ENCODE data around the gene CUL7. TPM values are rescaled to one million over a fixed set of nuclear protein-coding genes. Genes with fewer than 3 reads are reported as not detected.

The CUL7 gene
- total RNA-seq, 1 experiment from 2014 or later, result 18.6 TPM

DNA sequence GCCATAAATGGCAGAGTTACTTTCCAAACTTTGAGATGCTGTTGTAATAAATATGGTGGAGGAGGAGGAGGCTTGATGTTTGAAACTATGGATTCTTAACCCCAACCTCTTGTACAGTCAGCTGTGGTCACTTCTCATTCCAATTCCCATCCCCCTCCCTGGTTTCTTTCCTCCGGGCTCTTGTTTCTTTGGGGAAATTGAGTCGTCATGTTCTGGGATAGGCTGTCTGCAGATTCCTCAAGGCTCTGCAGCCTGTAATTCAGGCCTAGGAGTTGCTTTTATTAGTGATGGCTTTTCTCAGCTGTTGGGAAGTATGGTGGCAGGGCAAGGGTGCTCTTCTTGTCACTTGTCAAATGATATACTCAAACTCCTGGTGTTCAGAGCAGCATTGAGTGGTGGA, 25.0 kb upstream of the CUL7 start:
- Histone ChIP-seq H3F3A (ENCODE audit: low read length, unreplicated experiment) (no peaks in the 10 kb centered on the region), H3K27me3 (ENCODE audit: low read length) (no peaks in the 10 kb centered on the region), H3K4me3 (ENCODE audit: low read length) (no peak overlapping the region), H3K27ac (ENCODE audit: low read length) (no peak overlapping the region), H3K4me2 (ENCODE audit: low read length) (no peak overlapping the region), H4K20me1 (ENCODE audit: low read length) (no peaks in the 10 kb centered on the region), H2AFZ (ENCODE audit: low read length) (no peak overlapping the region), H3K9ac (ENCODE audit: low read length) (no peak overlapping the region), H3K79me2 (ENCODE audit: low read length) (peaks cover 64% of the 10 kb centered on the region), H3K4me1 (ENCODE audit: insufficient read depth, low read length) (peaks cover 10% of the 10 kb centered on the region; the same call in 1 of the 2 replicates), H3K36me3 (ENCODE audit: low read depth, low read length) (no peaks in the 10 kb centered on the region), H3K9me3 (ENCODE audit: low read length) (no peaks in the 10 kb centered on the region), H3K9me2 (replicated peaks; ENCODE audit: low read length) (no peaks in the 10 kb centered on the region)
- no TSS peak for BruUV-seq (replicated peaks)
- ATAC-seq, result no peak
- CTCF ChIA-PET, result no interaction called here
- DNase-seq, result no peak
- POLR2A ChIA-PET (ENCODE audit: unreplicated experiment), result no interaction called here
- intact Hi-C loops (cut with micrococcal nuclease), result no loop called here
- TF ChIP-seq, protein P1, sequence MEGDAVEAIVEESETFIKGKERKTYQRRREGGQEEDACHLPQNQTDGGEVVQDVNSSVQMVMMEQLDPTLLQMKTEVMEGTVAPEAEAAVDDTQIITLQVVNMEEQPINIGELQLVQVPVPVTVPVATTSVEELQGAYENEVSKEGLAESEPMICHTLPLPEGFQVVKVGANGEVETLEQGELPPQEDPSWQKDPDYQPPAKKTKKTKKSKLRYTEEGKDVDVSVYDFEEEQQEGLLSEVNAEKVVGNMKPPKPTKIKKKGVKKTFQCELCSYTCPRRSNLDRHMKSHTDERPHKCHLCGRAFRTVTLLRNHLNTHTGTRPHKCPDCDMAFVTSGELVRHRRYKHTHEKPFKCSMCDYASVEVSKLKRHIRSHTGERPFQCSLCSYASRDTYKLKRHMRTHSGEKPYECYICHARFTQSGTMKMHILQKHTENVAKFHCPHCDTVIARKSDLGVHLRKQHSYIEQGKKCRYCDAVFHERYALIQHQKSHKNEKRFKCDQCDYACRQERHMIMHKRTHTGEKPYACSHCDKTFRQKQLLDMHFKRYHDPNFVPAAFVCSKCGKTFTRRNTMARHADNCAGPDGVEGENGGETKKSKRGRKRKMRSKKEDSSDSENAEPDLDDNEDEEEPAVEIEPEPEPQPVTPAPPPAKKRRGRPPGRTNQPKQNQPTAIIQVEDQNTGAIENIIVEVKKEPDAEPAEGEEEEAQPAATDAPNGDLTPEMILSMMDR (conservative IDR thresholded peaks at IDR 0.05; ENCODE audit: low read depth, low read length), result no peak
- TF ChIP-seq EZH2 (IDR thresholded peaks at IDR 0.05; ENCODE audit: low read length, unreplicated experiment) (no peak), EZH2phosphoT487 (IDR thresholded peaks at IDR 0.05; ENCODE audit: borderline replicate concordance, low read length) (no peak)

DNA sequence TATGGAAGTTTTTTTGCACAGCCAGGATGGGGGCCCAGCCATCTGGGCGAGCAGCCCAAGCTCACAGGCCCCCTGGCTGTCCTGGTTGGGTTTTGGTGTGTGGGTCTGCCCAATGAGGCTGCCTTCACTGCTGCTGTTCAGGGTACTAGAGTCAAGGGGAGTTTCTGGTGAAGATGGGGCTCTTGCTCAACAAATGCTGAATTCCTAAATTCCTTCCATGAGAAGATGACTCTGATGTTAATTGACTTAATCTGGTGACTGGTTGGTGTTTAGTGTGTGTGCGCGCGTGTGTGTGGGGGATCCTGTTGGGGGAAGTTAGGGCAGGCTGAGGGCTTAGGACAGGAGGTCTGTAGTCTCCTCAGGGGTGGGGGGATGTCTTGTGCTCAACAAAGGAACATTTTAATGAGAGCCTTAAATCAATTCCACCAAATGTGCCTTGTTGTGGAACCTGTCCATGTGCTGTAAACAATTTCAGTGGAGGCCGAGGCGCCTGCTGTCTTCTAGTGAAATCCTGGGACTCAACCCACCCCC, 24.4 kb upstream of the CUL7 start:
- CTCF ChIA-PET, result no interaction called here

DNA sequence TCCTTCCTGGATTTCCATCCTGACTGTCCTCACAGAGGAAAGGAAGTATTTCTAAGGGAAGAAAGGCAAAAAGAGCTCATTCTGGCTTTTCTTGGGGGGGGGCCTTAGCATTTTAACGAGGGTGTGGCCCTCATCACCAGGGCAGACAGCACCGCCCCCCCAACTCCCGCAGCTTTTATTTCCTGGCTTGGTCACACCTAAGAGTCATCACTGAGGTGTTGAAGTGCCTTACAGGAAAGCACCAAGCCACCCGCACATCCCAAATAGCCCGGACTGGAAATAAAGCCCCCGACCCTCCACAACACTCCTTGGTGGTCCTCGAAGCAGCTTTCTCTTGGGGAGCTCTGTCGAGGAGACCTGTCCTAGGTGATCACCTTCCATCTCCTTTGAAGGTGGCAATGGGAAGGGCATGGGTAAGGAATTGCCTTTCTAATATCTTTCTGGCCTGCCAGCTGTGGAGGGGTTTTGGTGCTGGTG, 23.7 kb upstream of the CUL7 start:
- no peaks in the 10 kb centered on the region for H3K27me3 ChIP-seq (ENCODE audit: low read length)
- peak overlapping the region; percentile 92 for H3K4me2 ChIP-seq (ENCODE audit: low read length)
- H3K27ac ChIP-seq (ENCODE audit: low read length), result no peak overlapping the region
- no TSS peak for BruUV-seq (replicated peaks)
- DNase-seq, result no peak
- H3K36me3 ChIP-seq (ENCODE audit: low read depth, low read length), result no peaks in the 10 kb centered on the region
- H3K9me3 ChIP-seq (ENCODE audit: low read length), result no peaks in the 10 kb centered on the region
- TF ChIP-seq EZH2phosphoT487 (IDR thresholded peaks at IDR 0.05; ENCODE audit: borderline replicate concordance, low read length) (no peak), EZH2 (IDR thresholded peaks at IDR 0.05; ENCODE audit: low read length, unreplicated experiment) (no peak)
- TF ChIP-seq, protein P1 (conservative IDR thresholded peaks at IDR 0.05; ENCODE audit: low read depth, low read length), result no peak
- no peaks in the 10 kb centered on the region for H4K20me1 ChIP-seq (ENCODE audit: low read length)
- peaks cover 52% of the 10 kb centered on the region for H3K79me2 ChIP-seq (ENCODE audit: low read length)
- POLR2A ChIA-PET (ENCODE audit: unreplicated experiment), result no interaction called here
- intact Hi-C loops (cut with micrococcal nuclease), result no loop called here
- CTCF ChIA-PET, result no interaction called here
- peak overlapping the region; percentile 93 for H2AFZ ChIP-seq (ENCODE audit: low read length)
- peak overlapping the region; percentile 77 for H3K9ac ChIP-seq (ENCODE audit: low read length)
- H3K4me3 ChIP-seq (ENCODE audit: low read length), result peak overlapping the region; percentile 87
- H3K9me2 ChIP-seq (replicated peaks; ENCODE audit: low read length), result no peaks in the 10 kb centered on the region
- no peaks in the 10 kb centered on the region for H3F3A ChIP-seq (ENCODE audit: low read length, unreplicated experiment)
- ATAC-seq, result no peak; the same call in 1 of the 2 replicates
- peaks cover 10% of the 10 kb centered on the region; the same call in 1 of the 2 replicates for H3K4me1 ChIP-seq (ENCODE audit: insufficient read depth, low read length)

More for the DNA sequence above, 24.4 kb upstream of the CUL7 start:
- H3K9me2 ChIP-seq (replicated peaks; ENCODE audit: low read length), result no peaks in the 10 kb centered on the region
- H3K36me3 ChIP-seq (ENCODE audit: low read depth, low read length), result no peaks in the 10 kb centered on the region
- DNase-seq (no peak), ATAC-seq (no peak)
- H3K4me3 ChIP-seq (ENCODE audit: low read length), result peak overlapping the region; percentile 87
- H3K4me2 ChIP-seq (ENCODE audit: low read length), result peak overlapping the region; percentile 92
- no peak overlapping the region for H3K9ac ChIP-seq (ENCODE audit: low read length)
- H2AFZ ChIP-seq (ENCODE audit: low read length), result no peak overlapping the region
- POLR2A ChIA-PET (ENCODE audit: unreplicated experiment), result no interaction called here
- H3F3A ChIP-seq (ENCODE audit: low read length, unreplicated experiment), result no peaks in the 10 kb centered on the region
- H3K79me2 ChIP-seq (ENCODE audit: low read length), result peaks cover 59% of the 10 kb centered on the region
- TF ChIP-seq, protein P1 (conservative IDR thresholded peaks at IDR 0.05; ENCODE audit: low read depth, low read length), result no peak
- no peak for TF ChIP-seq EZH2phosphoT487 (IDR thresholded peaks at IDR 0.05; ENCODE audit: borderline replicate concordance, low read length)
- no peak for TF ChIP-seq EZH2 (IDR thresholded peaks at IDR 0.05; ENCODE audit: low read length, unreplicated experiment)
- peaks cover 10% of the 10 kb centered on the region; the same call in 1 of the 2 replicates for H3K4me1 ChIP-seq (ENCODE audit: insufficient read depth, low read length)
- no peaks in the 10 kb centered on the region for H3K27me3 ChIP-seq (ENCODE audit: low read length)
- H3K9me3 ChIP-seq (ENCODE audit: low read length), result no peaks in the 10 kb centered on the region
- intact Hi-C loops (cut with micrococcal nuclease), result no loop called here
- no TSS peak for BruUV-seq (replicated peaks)
- no peaks in the 10 kb centered on the region for H4K20me1 ChIP-seq (ENCODE audit: low read length)
- H3K27ac ChIP-seq (ENCODE audit: low read length), result no peak overlapping the region
